ENCODE data around the gene EIF2D.

DNA sequence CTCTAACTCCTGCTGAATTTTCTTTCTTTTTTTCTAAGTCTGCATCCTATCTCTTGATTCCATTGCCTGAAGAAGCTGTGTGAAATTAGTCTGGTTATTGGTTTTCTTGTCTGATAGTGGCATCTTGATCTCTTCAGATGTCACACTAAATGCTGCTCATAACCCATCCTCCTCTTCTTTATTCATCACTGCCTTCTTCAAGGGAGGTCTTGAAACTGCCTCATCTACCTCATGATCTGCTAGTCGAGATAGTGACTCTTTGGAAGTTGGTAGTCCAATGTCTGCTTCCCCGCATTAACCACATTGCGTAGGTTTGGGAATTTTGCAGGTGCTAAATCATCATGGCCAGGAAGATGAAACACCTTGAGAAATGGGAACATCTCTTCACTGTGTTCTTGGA, 38.7 kb upstream of the EIF2D start:
- TF ChIP-seq, protein P1, sequence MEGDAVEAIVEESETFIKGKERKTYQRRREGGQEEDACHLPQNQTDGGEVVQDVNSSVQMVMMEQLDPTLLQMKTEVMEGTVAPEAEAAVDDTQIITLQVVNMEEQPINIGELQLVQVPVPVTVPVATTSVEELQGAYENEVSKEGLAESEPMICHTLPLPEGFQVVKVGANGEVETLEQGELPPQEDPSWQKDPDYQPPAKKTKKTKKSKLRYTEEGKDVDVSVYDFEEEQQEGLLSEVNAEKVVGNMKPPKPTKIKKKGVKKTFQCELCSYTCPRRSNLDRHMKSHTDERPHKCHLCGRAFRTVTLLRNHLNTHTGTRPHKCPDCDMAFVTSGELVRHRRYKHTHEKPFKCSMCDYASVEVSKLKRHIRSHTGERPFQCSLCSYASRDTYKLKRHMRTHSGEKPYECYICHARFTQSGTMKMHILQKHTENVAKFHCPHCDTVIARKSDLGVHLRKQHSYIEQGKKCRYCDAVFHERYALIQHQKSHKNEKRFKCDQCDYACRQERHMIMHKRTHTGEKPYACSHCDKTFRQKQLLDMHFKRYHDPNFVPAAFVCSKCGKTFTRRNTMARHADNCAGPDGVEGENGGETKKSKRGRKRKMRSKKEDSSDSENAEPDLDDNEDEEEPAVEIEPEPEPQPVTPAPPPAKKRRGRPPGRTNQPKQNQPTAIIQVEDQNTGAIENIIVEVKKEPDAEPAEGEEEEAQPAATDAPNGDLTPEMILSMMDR (IDR thresholded peaks at IDR 0.05), result no peak
- TF ChIP-seq POLR2A (IDR thresholded peaks at IDR 0.05), result no peak

Data from Peyer's patch (tissue), 4 donors.